ENCODE measurements around the gene C3orf85.

Gene C3orf85

GRCh38 chr3:109149078-109149477 is 12.6 kb downstream of the C3orf85 start:
- in situ Hi-C loops (cut with HindIII; ENCODE audit: low sequenced_read_pairs) = no loop called here

DNA sequence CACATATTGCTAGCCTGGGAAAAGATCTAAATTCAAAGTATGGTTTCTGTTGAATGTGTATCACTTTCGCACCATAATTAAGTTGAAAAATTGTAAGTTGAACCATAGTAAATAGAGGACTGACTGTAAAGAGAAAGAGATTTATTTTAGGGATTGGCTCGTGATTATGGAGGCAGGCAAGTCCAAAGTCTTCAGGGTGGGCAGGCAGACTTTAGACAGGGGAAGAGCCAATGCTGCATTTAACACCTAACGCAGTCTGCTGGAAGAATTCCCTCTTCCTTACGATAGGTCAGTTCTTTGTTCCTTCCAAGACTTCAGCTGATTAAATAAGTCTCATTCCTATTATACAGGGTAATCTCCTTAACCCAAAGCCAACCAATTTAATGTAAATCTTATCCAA is 15.8 kb downstream of the C3orf85 start:
- in situ Hi-C loops (cut with HindIII; ENCODE audit: low sequenced_read_pairs) = no loop called here

DNA sequence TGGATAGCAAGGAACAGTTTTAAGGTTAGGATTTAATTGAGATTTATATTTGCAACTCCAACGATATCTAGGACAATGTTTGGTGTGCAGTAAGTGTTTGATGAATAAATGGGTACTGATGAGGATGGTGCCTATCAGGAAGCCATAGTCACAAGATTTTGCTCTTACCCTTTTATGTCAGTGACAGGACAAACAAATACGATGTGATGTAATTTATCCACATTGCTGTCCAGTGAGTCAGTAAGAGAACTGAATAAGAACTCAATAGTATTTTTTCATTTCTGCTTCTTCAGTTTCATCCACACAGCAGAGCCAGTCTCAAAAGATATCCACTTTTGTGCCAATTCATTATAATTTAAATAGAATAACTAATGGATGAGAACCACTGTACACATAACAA is 18.5 kb downstream of the C3orf85 start:
- in situ Hi-C loops (cut with HindIII; ENCODE audit: low sequenced_read_pairs) = no loop called here

GRCh38 chr3:109155828-109156227 is 19.3 kb downstream of the C3orf85 start:
- in situ Hi-C loops (cut with HindIII; ENCODE audit: low sequenced_read_pairs) = no loop called here

GRCh38 chr3:109161487-109162123 is 25.1 kb downstream of the C3orf85 start:
- in situ Hi-C loops (cut with HindIII; ENCODE audit: low sequenced_read_pairs) = no loop called here

DNA sequence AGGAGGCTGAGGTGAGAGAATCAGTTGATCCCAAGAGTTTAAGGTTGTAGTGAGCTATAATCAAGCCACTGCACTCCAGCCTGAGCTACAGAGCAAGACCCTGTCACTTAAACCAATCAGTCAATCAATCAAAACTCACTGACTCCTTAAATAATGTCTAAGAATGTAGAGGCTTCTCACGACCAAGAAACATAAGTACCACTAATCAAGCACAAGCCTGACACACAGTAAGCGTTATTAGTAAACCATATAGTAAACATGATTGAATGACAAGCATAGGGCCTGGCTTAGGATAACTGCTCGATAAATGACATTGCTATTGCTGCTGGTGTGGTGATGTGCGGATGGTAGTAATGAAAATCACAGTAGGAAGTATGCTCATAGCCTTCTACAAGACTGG is 29.4 kb downstream of the C3orf85 start:
- in situ Hi-C loops (cut with HindIII; ENCODE audit: low sequenced_read_pairs) = no loop called here

- in situ Hi-C loops (cut with HindIII; ENCODE audit: low sequenced_read_pairs) = no loop called here
Observed at GRCh38 chr3:109171479-109171878, 35.0 kb downstream of the C3orf85 start.

- in situ Hi-C loops (cut with HindIII; ENCODE audit: low sequenced_read_pairs) = no loop called here
Observed at GRCh38 chr3:109175411-109175810, 38.9 kb downstream of the C3orf85 start.

DNA sequence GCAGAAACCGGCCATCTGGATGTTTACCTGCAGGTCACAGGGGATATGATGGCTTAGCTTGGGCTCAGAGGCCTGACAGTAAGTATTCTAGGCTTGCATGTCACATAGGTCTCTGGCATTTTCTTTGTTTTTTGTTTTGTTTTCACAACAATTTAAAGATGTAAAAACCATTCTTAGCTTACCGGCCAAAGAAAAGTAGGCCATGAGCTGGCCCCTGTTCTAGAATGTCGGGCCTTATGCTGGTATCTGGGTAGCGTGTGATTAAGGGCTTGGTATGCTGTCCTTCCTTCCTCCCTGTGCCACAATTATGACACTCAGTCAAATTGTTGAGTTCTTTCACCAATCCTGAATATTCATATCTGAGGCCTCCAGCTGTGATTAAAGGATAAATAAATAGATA is 40.2 kb downstream of the C3orf85 start:
- in situ Hi-C loops (cut with HindIII; ENCODE audit: low sequenced_read_pairs) = no loop called here

- in situ Hi-C loops (cut with HindIII; ENCODE audit: low sequenced_read_pairs) = no loop called here
Observed at GRCh38 chr3:109177908-109178307, 41.4 kb downstream of the C3orf85 start.

DNA sequence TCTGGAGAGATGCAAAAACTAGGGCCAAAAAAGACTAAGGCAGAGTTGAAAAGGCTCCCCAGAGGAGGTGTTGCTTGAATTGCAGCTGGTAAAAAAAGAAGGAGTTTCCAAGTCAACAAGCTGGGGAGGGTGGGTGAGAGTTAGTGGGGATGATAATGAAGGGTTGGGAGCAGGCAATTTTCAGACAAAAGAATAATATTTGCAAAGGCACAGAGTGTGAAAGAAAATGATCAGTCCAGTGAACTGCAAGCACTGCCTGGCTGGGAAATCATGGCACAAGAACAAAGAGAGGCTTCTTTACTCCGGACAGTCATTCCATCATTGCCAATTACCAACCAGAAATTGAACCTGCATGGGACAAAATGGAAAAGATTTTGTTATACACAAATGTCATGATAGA is 42.2 kb downstream of the C3orf85 start:
- in situ Hi-C loops (cut with HindIII; ENCODE audit: low sequenced_read_pairs) = no loop called here

DNA sequence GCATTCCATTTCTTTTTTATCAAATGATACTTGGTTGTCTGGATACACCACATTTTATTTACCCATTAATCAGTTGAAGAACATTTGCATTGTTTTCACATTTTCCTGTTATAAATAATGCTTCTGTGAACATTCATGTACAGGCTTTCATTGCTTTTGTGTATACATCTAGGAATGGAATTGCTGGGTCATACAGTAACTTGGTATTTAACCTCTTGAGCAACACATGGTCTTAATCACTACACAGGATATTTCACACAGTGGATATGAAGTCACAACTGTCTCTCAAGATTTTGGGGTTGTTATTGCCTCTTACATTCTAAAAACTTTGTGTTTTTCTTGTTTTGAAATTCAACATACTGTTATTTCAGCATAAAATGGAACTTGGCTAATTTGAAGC is 48.2 kb downstream of the C3orf85 start:
- in situ Hi-C loops (cut with HindIII; ENCODE audit: low sequenced_read_pairs) = no loop called here

DNA sequence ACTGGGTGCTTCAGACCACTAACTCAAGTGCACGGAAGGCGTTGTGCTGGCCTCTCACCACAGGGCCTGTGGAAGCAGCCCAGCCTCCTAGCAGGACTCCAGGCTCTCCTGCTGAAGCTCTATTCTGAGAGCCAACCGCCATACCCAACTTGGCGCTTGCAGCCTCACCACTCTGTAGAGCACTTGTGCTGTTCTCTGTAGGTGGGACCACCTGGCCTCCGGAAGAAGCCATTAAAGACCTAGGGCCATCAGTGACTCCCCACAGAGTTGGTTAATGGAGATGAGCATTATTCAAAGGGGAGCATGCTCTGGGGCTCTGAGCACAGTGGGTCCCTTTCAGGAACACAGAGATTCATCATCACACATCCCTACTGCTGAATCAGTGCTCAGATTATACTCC is 50.9 kb downstream of the C3orf85 start:
- in situ Hi-C loops (cut with HindIII; ENCODE audit: low sequenced_read_pairs) = no loop called here

DNA sequence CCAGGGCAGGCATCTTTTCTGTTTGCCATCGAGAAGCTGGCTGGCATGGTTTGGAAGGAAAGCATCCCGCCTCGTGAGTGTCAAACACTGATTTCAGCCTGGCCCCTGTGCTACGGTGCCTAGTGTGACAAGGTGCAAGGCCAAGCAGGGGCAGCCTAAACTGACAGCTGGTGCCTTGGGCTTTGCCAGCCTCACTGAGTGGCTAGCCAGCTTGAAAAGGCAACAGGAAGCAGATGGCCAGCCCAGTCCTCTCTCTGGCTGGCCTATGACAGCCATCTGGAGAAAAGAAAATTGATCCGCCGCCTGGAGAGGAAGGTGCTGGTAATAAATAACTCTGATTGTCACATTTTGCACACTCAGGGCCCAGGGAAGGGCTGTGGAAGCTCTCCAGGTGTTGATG is 52.2 kb downstream of the C3orf85 start:
- in situ Hi-C loops (cut with HindIII; ENCODE audit: low sequenced_read_pairs) = no loop called here

DNA sequence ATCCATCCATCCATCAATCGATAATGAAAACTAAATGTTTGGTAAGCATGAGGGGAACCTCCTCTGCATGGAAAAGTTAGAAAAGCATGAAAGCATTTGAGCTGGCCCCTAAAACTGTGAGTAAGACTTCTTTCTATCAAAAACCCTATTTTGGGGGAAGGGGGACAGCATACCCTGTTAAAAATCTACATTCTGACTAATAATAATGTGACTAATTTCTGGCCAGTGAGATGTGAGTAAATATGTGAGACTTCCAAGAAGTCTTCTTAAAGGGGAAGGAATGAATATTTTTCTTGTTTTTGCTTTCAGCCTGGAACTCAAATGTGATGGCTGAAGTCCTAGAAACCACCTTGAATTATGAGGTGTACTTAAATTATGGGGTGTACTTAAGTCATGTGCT is 54.9 kb downstream of the C3orf85 start:
- in situ Hi-C loops (cut with HindIII; ENCODE audit: low sequenced_read_pairs) = no loop called here

- in situ Hi-C loops (cut with HindIII; ENCODE audit: low sequenced_read_pairs) = no loop called here
Observed at GRCh38 chr3:109195815-109196214, 59.3 kb downstream of the C3orf85 start.

All from endothelial cell of hepatic sinusoid (primary cell).